GM12801 (cell line): ENCODE results near the gene RNF40.

ENCODE experiments used
- TF ChIP-seq, protein P1 (sequence below): IDR thresholded peaks from one replicate; pipeline ENCODE4 v1.5.1; 2011; ENCODE audit warnings: control low read depth; ENCODE audit not compliant: insufficient read length; ENCODE audit errors: extremely low read depth

The RNF40 gene

DNA sequence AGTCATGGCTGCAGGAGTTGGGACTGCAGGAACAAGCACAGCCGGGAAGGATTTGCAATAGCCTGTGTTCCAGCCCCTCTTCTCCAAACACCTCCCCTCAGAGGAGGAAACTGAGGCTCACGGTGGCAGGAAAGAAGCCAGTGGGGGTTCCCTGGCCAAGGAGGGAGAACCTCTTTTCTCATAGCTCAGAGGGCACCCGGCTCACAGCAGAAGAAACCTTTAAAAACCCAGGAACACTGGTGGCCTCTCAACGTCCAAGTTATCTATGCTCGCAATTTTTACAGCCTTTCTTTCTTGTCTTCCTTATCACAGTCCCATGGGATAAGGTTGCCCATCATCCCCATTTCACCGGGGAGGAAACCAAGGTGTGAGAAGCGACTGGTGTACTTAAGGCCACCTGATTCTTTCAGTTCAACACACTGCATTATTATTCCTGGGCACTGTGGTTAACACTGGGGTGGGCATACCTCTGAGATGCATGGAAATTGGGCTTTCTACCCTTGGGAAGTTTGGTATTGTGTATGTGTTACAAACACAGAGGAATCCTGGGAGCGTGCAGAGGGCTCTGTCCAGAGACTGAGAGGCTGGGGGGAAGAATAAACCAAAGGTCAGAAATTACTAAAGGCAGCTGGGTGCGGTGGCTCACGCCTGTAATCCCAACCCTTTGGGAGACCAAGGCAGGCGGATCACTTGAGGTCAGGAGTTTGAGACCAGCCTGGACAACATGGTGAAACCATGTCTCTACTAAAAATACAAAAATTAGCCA, 25.7 kb downstream of the RNF40 start:
- TF ChIP-seq, protein P1, sequence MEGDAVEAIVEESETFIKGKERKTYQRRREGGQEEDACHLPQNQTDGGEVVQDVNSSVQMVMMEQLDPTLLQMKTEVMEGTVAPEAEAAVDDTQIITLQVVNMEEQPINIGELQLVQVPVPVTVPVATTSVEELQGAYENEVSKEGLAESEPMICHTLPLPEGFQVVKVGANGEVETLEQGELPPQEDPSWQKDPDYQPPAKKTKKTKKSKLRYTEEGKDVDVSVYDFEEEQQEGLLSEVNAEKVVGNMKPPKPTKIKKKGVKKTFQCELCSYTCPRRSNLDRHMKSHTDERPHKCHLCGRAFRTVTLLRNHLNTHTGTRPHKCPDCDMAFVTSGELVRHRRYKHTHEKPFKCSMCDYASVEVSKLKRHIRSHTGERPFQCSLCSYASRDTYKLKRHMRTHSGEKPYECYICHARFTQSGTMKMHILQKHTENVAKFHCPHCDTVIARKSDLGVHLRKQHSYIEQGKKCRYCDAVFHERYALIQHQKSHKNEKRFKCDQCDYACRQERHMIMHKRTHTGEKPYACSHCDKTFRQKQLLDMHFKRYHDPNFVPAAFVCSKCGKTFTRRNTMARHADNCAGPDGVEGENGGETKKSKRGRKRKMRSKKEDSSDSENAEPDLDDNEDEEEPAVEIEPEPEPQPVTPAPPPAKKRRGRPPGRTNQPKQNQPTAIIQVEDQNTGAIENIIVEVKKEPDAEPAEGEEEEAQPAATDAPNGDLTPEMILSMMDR: no peak

DNA sequence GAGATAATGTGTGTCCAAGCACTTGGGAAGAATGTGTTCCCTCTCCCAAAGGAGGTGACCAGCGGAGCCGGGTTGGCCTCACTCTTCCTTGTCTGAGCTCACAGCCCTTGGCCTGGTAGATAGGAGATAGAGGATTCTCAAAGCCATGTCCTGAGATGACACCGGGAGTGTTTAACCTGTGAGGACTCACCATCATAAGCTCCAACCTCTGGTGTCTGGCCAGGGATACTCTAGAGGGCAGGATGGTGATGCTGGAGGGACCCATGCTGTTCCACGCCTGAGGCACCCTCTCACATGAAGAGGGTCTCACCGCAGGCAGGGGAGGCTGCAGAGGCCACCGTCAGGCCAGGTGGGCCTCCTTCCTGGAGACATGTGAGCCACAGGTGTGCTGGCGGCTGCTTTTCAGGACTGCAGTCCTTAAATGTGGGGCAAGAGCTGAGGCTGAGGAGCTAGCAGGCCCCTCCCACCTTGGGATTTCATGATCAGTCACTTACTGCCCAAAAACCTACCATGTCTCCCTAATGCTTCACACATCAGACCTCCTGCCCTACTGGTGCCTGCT, 31.5 kb downstream of the RNF40 start:
- TF ChIP-seq, protein P1: no peak

DNA sequence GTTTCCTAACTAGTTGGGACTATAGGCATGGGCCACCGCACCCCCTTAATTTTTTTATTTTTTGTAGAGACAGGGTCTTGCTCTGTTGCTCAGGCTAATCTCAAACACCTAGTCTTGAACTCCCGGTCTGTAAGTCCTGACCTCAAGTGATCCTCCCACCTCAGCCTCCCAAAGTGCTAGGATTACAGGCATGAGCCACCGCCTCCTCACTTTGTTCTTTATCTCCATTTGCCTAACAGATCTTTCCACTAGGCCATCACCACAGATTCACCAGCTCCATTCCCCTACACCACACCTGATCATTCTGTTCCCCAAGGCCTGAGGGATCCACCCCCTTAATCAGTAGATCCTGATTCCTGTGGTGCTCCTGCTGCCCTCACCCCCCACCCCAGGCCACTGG, 32.5 kb downstream of the RNF40 start:
- TF ChIP-seq, protein P1: no peak

DNA sequence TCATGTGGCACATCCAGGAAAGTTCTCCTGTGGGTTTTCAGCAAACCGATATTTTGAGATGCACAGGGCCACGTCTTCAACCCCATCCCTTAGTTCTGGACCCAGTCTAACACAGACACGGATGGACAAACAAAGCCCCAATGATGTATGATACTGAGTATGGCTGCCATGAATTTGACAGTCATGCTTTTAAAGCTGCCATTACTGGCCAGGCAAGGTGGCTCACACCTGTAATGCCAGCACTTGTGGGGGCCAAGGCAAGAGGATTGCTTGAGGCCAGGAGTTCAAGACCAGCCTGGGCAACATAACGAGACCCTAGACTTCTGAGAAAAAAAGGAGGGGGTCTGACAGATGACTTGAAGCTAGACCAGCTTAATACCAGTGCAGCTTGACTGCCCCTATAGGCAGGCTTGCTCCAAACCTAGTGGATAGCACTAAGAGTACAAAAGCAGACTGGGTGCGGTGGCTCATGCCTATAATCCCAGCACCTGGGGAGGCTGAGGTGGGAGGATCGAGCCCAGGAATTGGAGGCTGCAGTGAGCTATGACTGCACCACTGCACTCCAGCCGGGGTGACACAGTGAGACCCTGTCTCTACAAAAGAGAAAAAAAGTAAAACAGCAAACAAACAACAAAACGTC, 35.7 kb downstream of the RNF40 start:
- TF ChIP-seq, protein P1: no peak

DNA sequence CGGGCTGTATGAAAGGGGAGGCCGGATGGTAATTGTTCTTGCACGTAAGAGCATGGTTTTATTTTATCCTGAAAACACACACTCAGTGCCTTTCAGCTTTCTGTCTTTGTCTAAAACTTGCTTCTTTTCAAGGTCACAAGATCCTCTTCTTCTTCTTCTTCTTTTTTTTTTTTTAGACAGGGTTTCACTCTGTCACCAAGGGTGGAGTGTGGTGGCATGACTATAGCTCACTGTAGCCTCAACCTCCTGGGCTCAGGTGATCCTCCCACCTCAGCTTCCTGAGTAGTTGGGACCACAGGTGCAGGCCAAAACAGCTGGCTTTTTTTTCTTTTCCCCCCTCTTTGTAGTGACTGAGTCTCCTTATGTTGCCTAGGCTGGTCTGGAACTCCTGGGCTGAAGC, 40.8 kb downstream of the RNF40 start:
- TF ChIP-seq, protein P1: no peak

DNA sequence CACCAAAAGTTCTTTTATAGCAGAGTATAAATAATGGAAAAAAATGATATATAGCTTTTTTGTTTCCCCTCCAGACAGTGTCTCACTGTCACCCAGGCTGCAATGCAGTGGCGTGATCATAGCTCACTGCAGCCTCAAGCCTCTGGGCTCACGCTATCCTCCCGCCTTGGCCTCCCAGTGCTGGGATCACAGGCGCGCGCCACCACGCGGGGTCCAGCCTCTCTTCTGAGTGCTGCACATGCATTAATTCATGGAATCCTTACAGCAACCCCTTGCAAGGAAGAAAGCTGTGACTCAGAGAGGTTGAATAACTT, 42.9 kb downstream of the RNF40 start:
- TF ChIP-seq, protein P1: no peak

DNA sequence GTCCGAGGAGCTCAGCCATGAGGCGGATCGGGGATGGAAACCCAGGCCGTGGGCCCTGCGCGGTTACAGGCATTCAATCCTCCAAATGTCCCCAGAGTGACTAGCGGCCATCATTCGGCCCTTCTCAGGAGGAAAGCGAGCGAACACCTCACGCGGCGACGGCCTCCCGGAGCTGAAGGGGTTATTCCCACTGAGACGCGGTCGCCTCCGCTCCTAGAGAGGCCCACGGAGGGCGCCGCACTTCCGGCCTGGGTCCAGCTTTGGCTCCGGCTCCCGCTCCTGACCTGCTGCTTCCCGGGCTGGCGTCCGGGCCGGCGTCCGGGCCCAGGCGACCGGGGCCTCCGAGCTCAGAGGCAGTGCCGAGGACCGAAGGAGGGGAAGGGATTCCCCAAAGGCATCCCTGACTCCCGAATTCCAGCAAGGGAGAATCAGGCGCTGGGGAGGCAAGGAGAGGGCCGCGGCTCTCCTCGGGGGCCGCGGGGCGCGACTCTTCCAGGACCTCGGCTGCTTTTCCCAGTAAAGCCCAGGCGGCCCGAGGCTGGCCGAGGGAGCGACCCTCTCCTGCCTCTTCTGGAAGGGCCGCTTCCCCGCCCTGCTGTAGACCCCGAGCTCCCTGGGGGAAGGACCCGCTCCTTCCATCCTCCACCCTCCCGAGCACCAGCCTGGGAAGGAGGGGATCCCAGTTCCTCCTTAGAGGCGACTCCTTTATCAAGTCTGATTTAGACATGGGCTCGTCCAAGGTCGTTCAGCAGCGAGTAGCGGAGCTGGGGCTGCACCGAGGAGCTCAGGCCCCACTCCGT, 43.4 kb downstream of the RNF40 start:
- TF ChIP-seq, protein P1: no peak
